ENCODE measurements around the gene STOML3.
"Not testable (repeated sequence)": the region's sequence is repeated elsewhere in the genome, so short reads cannot be mapped to it uniquely, and the experiment has no call there.

The STOML3 gene

DNA sequence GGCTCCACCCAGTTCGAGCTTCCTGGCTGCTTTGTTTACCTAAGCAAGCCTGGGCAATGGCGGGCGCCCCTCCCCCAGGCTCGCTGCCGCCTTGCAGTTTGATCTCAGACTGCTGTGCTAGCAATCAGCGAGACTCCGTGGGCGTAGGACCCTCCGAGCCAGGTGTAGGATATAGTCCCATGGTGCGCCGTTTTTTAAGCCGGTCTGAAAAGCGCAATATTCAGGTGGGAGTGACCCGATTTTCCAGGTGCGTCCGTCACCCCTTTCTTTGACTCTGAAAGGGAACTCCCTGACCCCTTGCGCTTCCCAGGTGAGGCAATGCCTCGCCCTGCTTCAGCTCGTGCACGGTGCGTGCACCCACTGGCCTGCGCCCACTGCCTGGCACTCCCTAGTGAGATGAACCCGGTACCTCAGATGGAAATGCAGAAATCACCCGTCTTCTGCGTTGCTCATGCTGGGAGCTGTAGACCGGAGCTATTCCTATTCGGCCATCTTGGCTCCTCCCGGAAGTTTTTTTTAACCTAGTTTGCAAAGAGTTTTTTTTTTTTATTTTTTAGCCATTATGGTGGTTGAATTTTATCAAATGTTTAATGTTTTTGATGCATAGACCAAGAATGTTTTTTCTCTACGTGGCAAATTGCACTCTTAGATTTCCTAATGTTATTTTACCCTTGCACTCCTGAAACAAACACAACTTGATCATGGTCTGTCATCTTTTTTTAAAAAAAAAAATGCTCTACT, 15.9 kb upstream of the STOML3 start:
- H3K4me3 ChIP-seq (ENCODE audit: low read length); DNase-seq (ENCODE audit: low read depth, low spot score): not testable (repeated sequence)

DNA sequence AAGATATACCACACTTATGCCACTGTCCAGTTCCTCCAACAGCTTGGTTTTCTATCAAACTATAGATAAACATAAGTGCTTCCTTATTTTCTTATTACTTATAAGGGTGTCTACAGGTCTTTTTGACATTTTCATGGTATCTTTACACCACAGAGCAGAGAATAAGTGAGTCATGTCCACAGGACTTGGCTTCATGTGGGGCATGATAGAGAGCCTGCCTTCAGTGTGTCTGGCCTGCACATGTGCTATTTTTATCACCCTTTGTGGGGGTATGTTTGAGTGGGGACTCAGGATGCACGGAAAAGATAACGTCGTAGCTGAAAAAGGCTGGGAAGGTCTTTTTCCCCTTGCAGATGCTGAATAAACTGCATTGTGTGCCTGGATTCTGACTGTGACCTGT, 8.1 kb upstream of the STOML3 start:
- DNase-seq (ENCODE audit: low read depth, low spot score), result no peak
- no peak overlapping the region for H3K4me3 ChIP-seq (ENCODE audit: low read length)

DNA sequence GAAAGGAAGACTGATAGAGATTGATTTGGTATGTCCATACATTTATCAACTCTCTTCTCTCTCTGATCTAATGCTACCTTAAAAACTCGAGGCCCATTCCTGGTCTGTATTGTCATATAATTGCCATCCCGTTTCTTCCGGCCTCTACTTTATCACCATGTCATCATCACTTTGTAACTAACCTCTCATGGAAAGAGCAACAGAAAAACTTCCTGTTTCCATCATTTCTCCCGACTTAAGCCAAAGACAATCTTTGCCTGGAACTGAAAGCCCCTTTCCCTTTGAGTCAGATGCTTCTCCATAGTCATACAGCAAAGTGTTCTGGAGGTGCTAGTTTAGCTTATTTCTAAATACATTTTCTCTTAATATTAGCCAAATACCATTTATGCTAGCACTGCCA, 2.8 kb upstream of the STOML3 start:
- no peak overlapping the region for H3K4me3 ChIP-seq (ENCODE audit: low read length)
- no peak for DNase-seq (ENCODE audit: low read depth, low spot score)

DNA sequence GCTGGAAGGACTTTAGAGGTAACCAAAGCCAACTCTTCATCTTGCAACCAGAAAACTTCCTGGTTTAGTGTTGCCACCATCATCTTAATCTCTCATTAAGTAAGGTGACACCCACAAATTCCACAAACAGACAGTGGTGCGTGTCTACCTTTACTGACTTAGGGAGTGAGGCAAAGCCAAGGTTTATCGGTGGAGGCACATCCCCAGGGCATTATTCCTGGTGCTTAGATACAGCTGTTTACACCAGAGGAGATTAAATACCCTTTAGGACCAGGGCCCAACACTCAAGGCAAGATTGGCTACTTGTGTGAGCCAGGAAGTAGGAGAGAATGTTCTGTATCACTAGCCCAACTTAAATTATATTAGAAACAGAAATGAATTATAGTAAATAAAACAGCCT, 9.5 kb downstream of the STOML3 start:
- no peak for DNase-seq (ENCODE audit: low read depth, low spot score)
- H3K4me3 ChIP-seq (ENCODE audit: low read length), result no peak overlapping the region

DNA sequence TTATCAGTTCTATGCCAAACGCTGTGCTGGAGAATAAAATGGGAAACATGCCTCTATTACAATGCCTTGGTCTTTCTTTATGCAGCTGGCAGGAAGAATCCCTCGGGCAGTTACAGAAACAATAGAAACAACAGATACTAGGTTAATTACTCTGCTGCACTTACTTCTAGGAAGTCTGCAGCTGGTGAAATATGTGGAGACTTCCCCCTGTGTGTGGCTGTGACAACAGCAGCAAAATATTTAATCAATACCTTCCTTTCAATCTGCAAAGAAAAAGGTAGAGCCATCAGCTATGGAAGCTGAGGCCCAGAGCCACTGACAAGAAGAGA, 9.9 kb downstream of the STOML3 start:
- no peak overlapping the region for H3K4me3 ChIP-seq (ENCODE audit: low read length)
- no peak for DNase-seq (ENCODE audit: low read depth, low spot score)

DNA sequence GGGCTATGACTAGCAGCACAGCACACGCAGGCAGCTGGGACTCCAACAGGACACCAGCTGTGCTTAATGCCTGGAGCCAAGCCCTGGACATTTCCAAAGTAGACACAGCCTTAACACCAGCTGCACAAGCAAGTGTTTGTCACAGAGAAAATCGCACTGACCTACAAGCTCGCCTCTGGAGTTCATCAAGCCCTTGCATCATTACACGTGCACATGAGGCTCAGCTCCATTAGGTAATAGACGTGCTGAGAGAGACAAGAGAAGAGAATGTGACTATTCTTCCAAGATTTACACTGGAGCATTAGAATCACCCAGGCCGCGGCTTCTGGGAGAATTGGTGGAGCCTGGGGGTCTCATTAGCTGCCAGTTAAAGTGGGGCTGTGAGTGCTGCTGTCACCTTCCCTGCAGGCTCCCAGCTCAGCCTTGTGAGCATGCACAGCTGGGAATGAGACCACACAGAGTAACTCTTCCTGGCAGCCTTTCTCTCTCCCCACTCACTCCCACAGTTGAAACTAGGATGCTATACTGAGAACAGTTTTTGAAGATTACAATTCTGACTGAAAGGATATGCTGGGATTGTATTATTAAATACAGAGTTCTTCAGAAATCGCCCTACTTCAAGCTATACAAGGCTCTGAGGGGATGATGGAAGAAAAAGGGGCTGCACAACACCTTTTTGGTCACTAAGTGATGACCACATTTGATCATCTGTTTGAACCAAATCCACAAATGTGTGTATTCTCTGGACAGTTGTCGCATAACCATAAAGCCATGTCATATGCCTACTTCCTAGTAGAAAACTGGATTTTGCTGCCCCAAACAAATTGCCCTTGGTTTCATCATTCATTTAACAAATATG, 10.5 kb downstream of the STOML3 start:
- no peak overlapping the region for H3K4me3 ChIP-seq (ENCODE audit: low read length)
- no peak for DNase-seq (ENCODE audit: low read depth, low spot score)

DNA sequence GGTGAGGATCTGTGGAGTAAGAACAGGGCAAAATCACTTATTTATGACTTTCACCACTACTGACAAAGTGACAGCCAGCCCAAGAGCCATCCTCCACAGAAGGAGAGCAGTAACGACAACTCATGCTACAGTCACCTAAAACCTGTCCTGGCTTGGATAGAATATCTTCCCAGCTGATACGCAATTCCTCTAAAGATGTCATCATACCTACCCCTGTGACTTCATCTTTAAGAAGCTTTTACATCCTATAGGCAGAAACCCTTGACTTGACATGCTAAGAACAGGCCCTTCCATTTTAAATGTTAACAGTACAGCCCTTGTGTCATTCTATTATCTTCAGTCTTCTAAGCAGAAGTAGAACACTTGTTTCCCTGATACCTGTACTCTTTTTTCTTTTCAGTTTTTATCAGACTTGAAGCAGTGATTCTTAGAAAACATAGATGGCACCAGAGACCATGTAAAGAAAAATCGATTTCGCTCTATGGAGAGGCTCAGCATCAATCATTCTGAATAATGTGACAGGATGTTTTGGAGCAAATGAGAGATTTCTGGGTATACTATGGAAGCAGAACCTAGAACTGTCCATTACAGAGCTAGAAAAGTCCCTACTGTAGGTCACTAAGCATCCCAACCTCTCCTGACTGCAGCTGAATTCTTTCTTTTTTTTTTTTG, 20.1 kb downstream of the STOML3 start:
- no peak overlapping the region for H3K4me3 ChIP-seq (ENCODE audit: low read length)

DNA sequence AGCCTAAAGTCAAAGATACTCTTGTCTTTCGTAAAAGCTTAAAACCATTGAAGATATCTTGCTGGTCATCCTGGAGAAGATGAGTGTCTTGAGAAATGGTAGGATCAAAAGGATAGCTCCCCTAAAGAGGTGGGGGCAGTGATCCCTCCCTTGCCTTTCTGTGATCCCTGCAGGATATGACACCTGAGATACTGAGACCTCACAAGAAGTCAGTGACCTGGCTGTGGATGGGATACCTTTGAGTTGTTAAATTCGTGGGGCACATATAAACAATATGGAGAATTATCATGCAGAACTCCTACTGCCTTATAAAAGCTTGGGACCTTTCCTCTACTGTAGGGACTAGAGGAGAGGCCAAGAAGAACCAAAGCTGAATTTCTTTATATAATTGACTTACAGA, 21.4 kb downstream of the STOML3 start:
- DNase-seq (ENCODE audit: low read depth, low spot score), result no peak
- no peak overlapping the region for H3K4me3 ChIP-seq (ENCODE audit: low read length)

More for the DNA sequence above, 20.1 kb downstream of the STOML3 start:
- no peak for DNase-seq (ENCODE audit: low read depth, low spot score)

DNA sequence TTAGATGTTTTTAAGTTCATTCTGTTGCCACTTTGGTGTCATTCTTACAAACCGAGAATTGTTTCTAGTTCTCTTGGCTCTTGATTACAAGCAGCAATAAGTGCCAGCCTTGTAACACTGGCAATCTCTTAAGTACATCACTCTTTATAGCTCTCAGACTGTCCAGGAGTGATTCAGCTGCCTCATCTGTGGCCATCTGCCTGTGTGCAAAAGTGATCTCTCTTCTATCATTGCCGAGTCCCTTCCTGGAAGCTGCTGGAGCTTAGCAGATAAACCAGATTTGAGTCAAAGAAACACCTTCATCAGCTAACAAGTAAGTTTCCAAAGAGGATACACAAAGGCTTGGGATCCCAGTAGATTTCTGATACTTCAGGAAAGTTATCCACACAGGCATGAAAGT, 23.2 kb downstream of the STOML3 start:
- no peak overlapping the region for H3K4me3 ChIP-seq (ENCODE audit: low read length)

DNA sequence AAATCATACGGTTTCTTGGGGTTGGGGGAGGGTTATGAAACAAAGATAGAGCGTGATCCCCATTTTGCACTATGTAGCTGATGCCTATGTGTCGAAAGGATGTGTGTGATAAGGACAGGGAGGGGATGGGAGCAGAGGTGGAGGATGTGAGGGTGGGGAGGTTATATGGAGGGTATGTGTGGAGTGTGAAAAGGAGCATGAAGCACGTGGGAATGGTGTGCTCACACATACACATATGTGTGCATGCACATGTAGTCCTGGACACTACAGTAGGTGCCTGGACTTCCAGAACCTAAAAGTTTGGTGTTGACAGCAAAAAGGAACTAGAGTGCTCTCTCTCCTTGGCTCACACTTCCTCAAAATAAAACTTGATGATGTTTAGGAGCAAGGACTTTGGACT, 25.4 kb downstream of the STOML3 start:
- H3K4me3 ChIP-seq (ENCODE audit: low read length), result no peak overlapping the region
- DNase-seq (ENCODE audit: low read depth, low spot score), result no peak

More for the DNA sequence above, 23.2 kb downstream of the STOML3 start:
- DNase-seq (ENCODE audit: low read depth, low spot score), result no peak

DNA sequence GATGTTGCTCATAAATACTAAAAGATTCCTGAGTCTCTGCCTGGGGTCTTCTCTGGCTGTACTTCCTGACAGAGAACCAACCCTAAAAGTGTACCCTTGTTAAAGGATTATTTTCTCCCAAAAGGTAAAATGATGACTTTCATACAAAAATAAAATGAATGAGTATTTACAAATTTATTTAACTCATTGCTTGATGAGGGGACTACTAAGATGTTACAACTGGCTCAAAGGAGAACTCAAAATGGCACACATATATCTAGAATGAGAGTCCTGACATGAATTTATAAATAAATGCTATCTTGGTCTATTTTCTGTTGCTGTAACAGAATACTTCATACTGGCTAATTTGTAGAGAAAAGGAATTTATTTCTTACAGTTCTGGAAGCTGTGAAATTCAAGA, 30.5 kb downstream of the STOML3 start:
- DNase-seq (ENCODE audit: low read depth, low spot score), result no peak
- no peak overlapping the region for H3K4me3 ChIP-seq (ENCODE audit: low read length)

DNA sequence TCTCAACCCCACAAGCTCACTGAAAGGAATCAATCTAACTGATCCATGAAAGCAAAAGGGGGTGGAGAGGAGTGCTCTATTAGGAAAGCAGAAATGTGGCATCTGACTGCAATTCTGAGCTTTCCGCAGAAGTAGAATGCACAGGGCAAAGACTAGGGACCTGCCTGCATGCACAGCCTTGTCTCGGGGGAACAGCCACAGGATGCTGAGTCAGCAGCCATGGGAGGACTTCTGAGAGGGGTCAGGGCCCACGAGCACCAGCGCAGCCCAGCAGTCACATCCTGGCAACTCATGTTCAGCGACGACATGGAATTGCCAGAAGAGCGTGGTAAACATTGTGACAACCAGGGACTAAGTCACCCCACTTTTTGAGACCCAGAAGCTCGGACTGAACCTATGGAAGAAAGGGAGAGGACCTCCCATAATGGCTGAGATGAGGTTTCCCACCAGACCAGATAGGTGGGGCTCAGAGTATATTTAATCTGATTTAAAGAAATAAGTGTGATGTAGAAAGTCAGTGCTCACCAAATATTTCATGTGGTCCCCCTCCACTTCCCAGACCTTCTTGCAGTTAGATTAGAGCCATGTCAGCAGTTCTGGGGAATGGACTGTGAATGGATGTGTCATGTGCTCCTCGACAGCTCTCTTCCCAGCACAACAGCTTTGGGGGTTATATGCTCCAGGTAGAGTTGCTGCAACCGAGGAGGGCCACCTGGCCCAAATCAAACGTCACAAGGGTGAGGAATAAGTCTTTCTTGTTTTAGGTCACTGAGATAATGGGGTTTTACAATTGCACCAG, 32.6 kb downstream of the STOML3 start:
- H3K4me3 ChIP-seq (ENCODE audit: low read length), result no peak overlapping the region
- DNase-seq (ENCODE audit: low read depth, low spot score), result no peak

DNA sequence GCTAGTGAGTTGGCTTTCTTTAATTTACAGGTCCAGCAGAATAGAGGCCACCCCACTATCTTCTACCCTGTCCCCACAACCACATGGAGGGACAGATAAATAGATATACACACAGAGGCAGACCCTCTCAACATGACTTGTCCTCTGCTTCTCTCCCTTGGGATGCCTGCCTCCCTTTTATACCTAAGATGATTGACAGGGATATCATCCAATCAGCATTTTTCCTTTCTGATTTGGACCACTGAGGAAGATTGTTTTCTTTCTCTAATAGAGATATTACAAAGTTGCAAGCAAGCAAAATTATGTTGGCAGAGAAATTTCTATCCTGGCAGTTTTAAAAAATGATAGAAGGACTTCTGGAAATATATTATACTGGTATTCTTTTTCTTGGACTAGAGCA, 35.8 kb downstream of the STOML3 start:
- peak; percentile 28 for DNase-seq (ENCODE audit: low read depth, low spot score)
- no peak overlapping the region for H3K4me3 ChIP-seq (ENCODE audit: low read length)

DNA sequence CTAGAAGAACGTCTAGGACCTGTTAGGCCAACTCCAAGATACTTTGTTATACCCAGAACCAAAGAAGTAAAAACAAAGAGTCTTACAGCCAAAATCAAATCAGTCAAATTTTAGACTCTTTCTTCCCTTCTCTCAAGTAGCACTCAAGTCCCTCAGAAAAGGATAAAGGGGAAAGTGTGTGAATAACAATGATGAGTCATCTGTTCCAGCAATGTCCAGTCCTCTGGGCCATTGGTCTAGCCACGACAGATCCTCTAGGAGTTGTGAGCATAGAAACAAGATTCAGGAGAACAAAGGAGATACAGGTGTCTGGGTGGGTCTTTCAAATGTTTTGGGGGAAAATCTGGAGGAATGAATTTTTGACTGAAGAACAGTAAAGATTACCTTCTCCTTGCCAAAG, 36.3 kb downstream of the STOML3 start:
- no peak for DNase-seq (ENCODE audit: low read depth, low spot score)
- H3K4me3 ChIP-seq (ENCODE audit: low read length), result no peak overlapping the region

DNA sequence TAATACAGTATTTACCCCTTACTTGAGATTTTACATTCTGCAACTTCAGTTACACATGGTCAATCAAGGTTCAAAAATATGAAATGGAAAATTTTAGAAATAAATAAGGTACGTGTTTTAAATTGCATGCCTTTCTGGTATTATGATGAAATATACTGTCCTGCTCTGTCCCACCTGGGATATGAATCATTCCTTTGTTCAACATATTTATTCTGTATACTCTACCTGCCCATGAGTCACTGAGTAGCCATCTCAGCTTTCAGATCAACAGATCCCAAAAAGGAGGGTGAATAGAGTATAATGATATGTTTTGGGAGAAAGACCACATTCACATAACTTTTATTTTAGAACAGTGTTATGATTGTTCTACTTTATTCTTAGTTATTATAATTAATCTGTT, 37.8 kb downstream of the STOML3 start:
- H3K4me3 ChIP-seq (ENCODE audit: low read length), result no peak overlapping the region
- DNase-seq (ENCODE audit: low read depth, low spot score), result no peak

DNA sequence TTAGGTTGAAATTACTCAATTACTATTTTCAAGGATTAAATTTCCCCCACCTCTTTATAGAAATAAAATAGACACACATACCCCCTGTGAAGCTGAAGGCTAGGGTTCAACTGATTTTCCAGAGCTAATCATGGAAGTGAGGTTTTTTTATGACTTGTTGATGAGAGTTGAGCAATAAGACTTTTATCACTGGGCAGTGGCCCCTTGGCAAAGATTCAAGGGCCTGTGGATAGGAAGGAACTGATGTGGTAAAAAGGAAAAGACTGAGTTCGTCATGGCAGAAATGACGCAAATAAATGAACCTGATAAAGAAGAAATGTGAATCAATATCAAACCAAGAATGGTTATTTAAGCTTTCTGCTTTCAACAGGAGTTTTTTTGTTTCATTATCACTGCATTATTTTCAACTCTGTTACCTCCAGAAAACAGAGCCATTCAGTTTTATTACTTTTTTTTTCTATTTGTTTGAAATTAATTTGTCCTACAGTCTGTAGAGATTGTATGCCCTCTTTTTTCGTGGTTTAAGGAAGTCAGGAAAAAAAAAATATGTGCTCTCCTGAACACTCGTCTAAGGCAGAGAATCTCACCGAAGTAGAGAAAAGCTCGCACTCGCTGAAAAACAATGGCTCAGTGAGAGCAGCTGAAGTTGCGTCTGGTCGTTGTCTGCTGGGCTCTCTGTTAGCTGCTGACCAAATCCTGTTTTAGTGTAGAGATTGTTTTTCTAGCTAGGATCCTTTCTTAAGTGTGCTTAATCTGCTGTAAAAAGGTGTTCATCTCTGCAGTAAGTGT, 38.9 kb downstream of the STOML3 start:
- no peak for DNase-seq (ENCODE audit: low read depth, low spot score)
- H3K4me3 ChIP-seq (ENCODE audit: low read length), result no peak overlapping the region

DNA sequence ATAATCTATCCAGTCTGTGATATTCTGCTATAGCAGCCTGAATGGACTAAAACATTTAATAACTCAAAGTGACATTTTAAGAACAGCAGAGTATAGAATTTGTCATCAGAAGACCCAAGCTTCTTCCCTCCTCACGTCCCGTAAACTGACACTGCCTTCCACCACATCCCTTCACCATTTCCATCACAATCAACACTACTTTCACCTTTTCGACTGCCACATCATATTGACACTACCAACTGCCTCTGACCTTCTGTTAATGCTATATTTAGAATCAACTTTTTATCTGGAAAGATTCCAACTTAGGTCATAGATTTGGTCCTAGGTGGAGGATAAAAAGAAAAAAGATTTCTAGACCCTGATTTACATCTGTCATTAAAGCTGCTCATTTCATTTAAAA, 39.6 kb downstream of the STOML3 start:
- no peak for DNase-seq (ENCODE audit: low read depth, low spot score)
- no peak overlapping the region for H3K4me3 ChIP-seq (ENCODE audit: low read length)

DNA sequence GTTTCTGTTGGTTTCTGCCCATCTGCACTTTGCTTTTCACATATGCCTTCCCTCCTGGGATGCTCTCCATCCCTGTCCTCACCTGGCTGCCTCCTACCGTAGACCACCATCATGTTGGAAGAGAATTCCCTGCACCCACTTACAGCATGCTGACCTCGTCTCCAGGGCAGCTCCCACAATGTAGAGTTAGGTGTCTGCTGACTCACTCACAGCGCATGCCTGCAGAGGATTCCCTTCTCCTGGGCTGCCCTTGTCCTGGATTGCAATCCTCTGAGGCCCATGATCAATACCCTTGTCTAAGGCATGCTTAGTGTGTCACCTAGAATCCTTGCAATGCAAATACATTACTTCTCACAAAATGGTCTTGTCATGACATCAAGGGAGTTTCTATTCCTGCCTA, 43.6 kb downstream of the STOML3 start:
- DNase-seq (ENCODE audit: low read depth, low spot score), result no peak
- no peak overlapping the region for H3K4me3 ChIP-seq (ENCODE audit: low read length)

DNA sequence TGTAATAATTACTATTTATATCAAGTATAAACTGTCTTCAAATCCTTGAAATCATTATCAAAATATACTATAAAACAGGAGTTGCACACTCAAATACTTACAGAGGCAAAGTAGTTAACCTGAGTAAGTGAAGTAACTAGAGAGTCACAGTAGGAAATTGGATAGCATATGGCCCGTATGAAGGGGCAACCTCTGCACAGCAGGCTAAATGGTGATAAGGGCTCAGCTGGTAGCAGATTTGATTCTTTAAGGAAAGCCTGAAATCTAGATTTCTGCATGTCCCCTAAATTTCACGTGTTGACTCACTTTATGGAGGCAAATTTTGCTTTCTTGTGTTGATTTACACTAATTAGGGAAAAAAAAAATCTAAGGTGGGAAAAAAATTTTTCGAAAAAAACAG, 46.4 kb downstream of the STOML3 start:
- H3K4me3 ChIP-seq (ENCODE audit: low read length), result no peak overlapping the region
- no peak for DNase-seq (ENCODE audit: low read depth, low spot score)

Data from Jurkat, Clone E6-1 (cell line).